A673 (cell line): ENCODE measurements around the gene KIF1A. TPM values are rescaled to one million over a fixed set of nuclear protein-coding genes. Genes with fewer than 3 reads are reported as not detected.

Experiments used
- BruUV-seq: library from RNA; stranded (reverse); fragments of 400-500 nt; replicated peaks from 2 replicates; lab custom pipeline; 2021; lab: Mats Ljungman, UMichigan
- CTCF ChIA-PET: fragments of 300-600 bp; sonication (Branson Sonifier 250); formaldehyde crosslinking; loops from one replicate; lab custom pipeline; 2022; ENCODE audit warnings: antibody characterized with exemption; lab: Charles Lee
- POLR2A ChIA-PET: fragments of 300-600 bp; sonication (Branson Sonifier 250); formaldehyde crosslinking; loops from one replicate; lab custom pipeline; 2022; ENCODE audit warnings: antibody characterized with exemption; ENCODE audit not compliant: low non-redundant PET; lab: Charles Lee
- DNase-seq: peaks from one replicate; pipeline ENCODE4 v3.0.0-alpha.2; 2015; ENCODE audit warnings: low spot score
- H3K27ac ChIP-seq: fragments of 200-600 bp; sonication (generic); 2 replicates; pipeline ENCODE4 v1.5.1; 2016; ENCODE audit warnings: mixed run types, low read depth, mild to moderate bottlenecking, mixed read lengths, antibody characterized with exemption, low read length; ENCODE audit not compliant: poor library complexity, severe bottlenecking
- H3K27me3 ChIP-seq: fragments of 200-600 bp; sonication (generic); replicated peaks from 2 replicates; pipeline ENCODE4 v1.6.1; 2017; ENCODE audit warnings: mixed run types, low read depth, mild to moderate bottlenecking, mixed read lengths, antibody characterized with exemption, low read length; ENCODE audit not compliant: insufficient read depth, poor library complexity
- H3K36me3 ChIP-seq: fragments of 200-600 bp; sonication (generic); 2 replicates; pipeline ENCODE4 v1.6.1; 2016; ENCODE audit warnings: mixed run types, mild to moderate bottlenecking, mixed read lengths, antibody characterized with exemption, low read length; ENCODE audit not compliant: insufficient read depth, poor library complexity, severe bottlenecking
- H3K4me1 ChIP-seq: fragments of 200-600 bp; sonication (generic); 2 replicates; pipeline ENCODE4 v1.6.1; 2017; ENCODE audit warnings: mixed run types, mild to moderate bottlenecking, mixed read lengths, antibody characterized with exemption, low read length; ENCODE audit not compliant: insufficient read depth, poor library complexity, severe bottlenecking
- H3K4me3 ChIP-seq: fragments of 200-600 bp; sonication (generic); 2 replicates; pipeline ENCODE4 v1.5.1; 2016; ENCODE audit warnings: low read depth, mixed run types, mild to moderate bottlenecking, mixed read lengths, low read length; ENCODE audit not compliant: poor library complexity, severe bottlenecking
- H3K9me3 ChIP-seq: fragments of 200-600 bp; sonication (generic); 2 replicates; pipeline ENCODE4 v1.6.1; 2016; ENCODE audit warnings: mixed run types, low read depth, mild to moderate bottlenecking, mixed read lengths, antibody characterized with exemption, low read length; ENCODE audit not compliant: poor library complexity, severe bottlenecking
- CTCF ChIP-seq: fragments of 300-800, 200-600 bp; sonication (generic); conservative IDR thresholded peaks from 2 replicates; pipeline ENCODE4 v1.5.1; 2017; ENCODE audit warnings: low read depth, mild to moderate bottlenecking, antibody characterized with exemption, low read length, moderate library complexity, mixed read lengths
- EZH2 ChIP-seq: fragments of 200-600 bp; sonication (generic); IDR thresholded peaks from 2 replicates; pipeline ENCODE4 v1.6.1; 2017; ENCODE audit warnings: borderline replicate concordance, low read depth, mild to moderate bottlenecking, mixed read lengths, antibody characterized with exemption, low read length; ENCODE audit not compliant: poor library complexity, severe bottlenecking
- intact Hi-C: fragments of 100-400 bp; cut with micrococcal nuclease; formaldehyde crosslinking; loops from one replicate; pipeline ENCODE4 v1.10.0; 2022; ENCODE audit not compliant: unreplicated experiment
- total RNA-seq: library from RNA; stranded (reverse); gene quantifications from 2 replicates; pipeline ENCODE4 v1.2.3, GENCODE V29; 2021

The KIF1A gene
- total RNA-seq, 1 experiment from 2014 or later: 330 TPM

GRCh38 chr2:240722796-240723735 lies 97.0 kb downstream of the KIF1A start:
- no peak for DNase-seq
- Histone ChIP-seq H3K36me3 (peaks cover 54% of the 10 kb centered on the region), H3K27ac (no peak overlapping the region), H3K4me1 (no peaks in the 10 kb centered on the region), H3K9me3 (no peaks in the 10 kb centered on the region), H3K4me3 (no peak overlapping the region), H3K27me3 (no peaks in the 10 kb centered on the region)
- ChIA-PET CTCF (no interaction called here), POLR2A (no interaction called here)
- intact Hi-C loops: no loop called here
- no peak for TF ChIP-seq CTCF
- no peak for TF ChIP-seq EZH2
- no TSS peak for BruUV-seq

GRCh38 chr2:240722376-240722775 lies 97.6 kb downstream of the KIF1A start:
- Histone ChIP-seq H3K4me3 (no peak overlapping the region), H3K36me3 (peaks cover 54% of the 10 kb centered on the region), H3K27me3 (no peaks in the 10 kb centered on the region), H3K4me1 (no peaks in the 10 kb centered on the region), H3K9me3 (no peaks in the 10 kb centered on the region), H3K27ac (no peak overlapping the region)
- TF ChIP-seq CTCF (no peak), EZH2 (no peak)
- intact Hi-C loops: no loop called here
- DNase-seq: no peak
- ChIA-PET POLR2A (no interaction called here), CTCF (no interaction called here)
- no TSS peak for BruUV-seq

- ChIA-PET POLR2A (no interaction called here), CTCF (no interaction called here)
- no peaks in the 10 kb centered on the region for H3K4me1 ChIP-seq
- no peak overlapping the region for H3K4me3 ChIP-seq
- no peaks in the 10 kb centered on the region for H3K9me3 ChIP-seq
- no peak overlapping the region for H3K27ac ChIP-seq
- no peaks in the 10 kb centered on the region for H3K27me3 ChIP-seq
- intact Hi-C loops: no loop called here
- TF ChIP-seq CTCF (no peak), EZH2 (no peak)
- no TSS peak for BruUV-seq
- H3K36me3 ChIP-seq: peaks cover 55% of the 10 kb centered on the region
- DNase-seq: no peak
Observed at GRCh38 chr2:240721596-240722180, 98.3 kb downstream of the KIF1A start.
